B cell (primary cell): ENCODE data around the gene NAIF1. TPM values are rescaled to one million over a fixed set of nuclear protein-coding genes. Genes with fewer than 3 reads are reported as not detected.

Experiments used
- ATAC-seq: fragments of 200-7000 bp; cut with Tn5 transposase; one replicate; pipeline ENCODE4 v1.10.0; 2021; ENCODE audit warnings: low read depth, mild to moderate bottlenecking, moderate number of reproducible peaks, moderate library complexity
- CTCF ChIA-PET: fragments of 350-600 bp; sonication (Branson Sonifier 250); formaldehyde crosslinking; loops from one replicate; lab custom pipeline; 2021; ENCODE audit warnings: antibody characterized with exemption, inconsistent platforms; lab: Charles Lee
- POLR2A ChIA-PET: fragments of 350-600 bp; sonication (Branson Sonifier 250); formaldehyde crosslinking; loops from one replicate; lab custom pipeline; 2021; ENCODE audit warnings: antibody characterized with exemption; lab: Charles Lee
- DNase-seq: peaks from one replicate; pipeline ENCODE4 v3.0.0; 2013
- H2AFZ ChIP-seq: 2 replicates; pipeline ENCODE4 v1.6.1; 2012; ENCODE audit warnings: mild to moderate bottlenecking, low read depth, low read length; ENCODE audit not compliant: insufficient read depth, poor library complexity, severe bottlenecking
- H3K27ac ChIP-seq, 2 donors: 1 replicate in 1 of 2; 2 replicates in 1 of 2; pipeline ENCODE4 v1.5.1; 2012 to 2013; ENCODE audit warnings: low read length in 2 of 2, mild to moderate bottlenecking in 2 of 2, moderate library complexity in 1 of 2
- H3K27me3 ChIP-seq, 4 experiments: fragments of 200-600 bp in 1 of 4; sonication (generic) in 1 of 4; replicated peaks in 1 of 4; 1 replicate in 2 of 4; 2 replicates in 2 of 4; pipeline versions ENCODE4 v1.6.1 to v1.7.0; 2013 to 2016; ENCODE audit warnings: low read length in 3 of 4, mild to moderate bottlenecking in 2 of 4, mixed read lengths in 1 of 4, moderate library complexity in 1 of 4; ENCODE audit not compliant: insufficient read depth in 4 of 4, control insufficient read depth in 3 of 4; ENCODE audit errors: control extremely low read depth in 1 of 4
- H3K36me3 ChIP-seq, 2 experiments: replicated peaks in 1 of 2; 1 replicate in 1 of 2; 2 replicates in 1 of 2; pipeline versions ENCODE4 v1.6.1 to v1.7.1; 2013; ENCODE audit warnings: low read length in 1 of 2; ENCODE audit not compliant: insufficient read depth in 2 of 2, control insufficient read depth in 1 of 2; ENCODE audit errors: control extremely low read depth in 1 of 2, extremely low read depth in 1 of 2
- H3K4me1 ChIP-seq, 2 donors: fragments of 200-600 bp in 1 of 2; sonication (generic) in 1 of 2; 1 replicate in 1 of 2; 2 replicates in 1 of 2; pipeline versions ENCODE4 v1.5.1 to v1.6.1; 2013 to 2017; ENCODE audit warnings: low read length in 2 of 2; ENCODE audit not compliant: control insufficient read depth in 2 of 2, insufficient read depth in 2 of 2
- H3K4me2 ChIP-seq: replicated peaks from 2 replicates; pipeline ENCODE3; 2012; ENCODE audit warnings: mild to moderate bottlenecking, low read depth, low read length; ENCODE audit not compliant: poor library complexity, severe bottlenecking
- H3K4me3 ChIP-seq, 5 experiments: fragments of 200-600 bp in 1 of 5; sonication (generic) in 1 of 5; 1 replicate in 3 of 5; 2 replicates in 2 of 5; pipeline versions ENCODE4 v1.5.1 to v1.7.0; 2011 to 2016; ENCODE audit warnings: low read length in 4 of 5, mild to moderate bottlenecking in 4 of 5, low read depth in 2 of 5, control low read depth in 1 of 5, moderate library complexity in 1 of 5; ENCODE audit not compliant: insufficient read depth in 1 of 5; ENCODE audit errors: control extremely low read depth in 1 of 5, extremely low read depth in 1 of 5
- H3K79me2 ChIP-seq: fragments of 200-600 bp; sonication (generic); one replicate; pipeline ENCODE4 v1.6.0; 2016; ENCODE audit warnings: low read length; ENCODE audit not compliant: control insufficient read depth, insufficient read depth
- H3K9ac ChIP-seq: fragments of 200-600 bp; sonication (generic); 2 replicates; pipeline ENCODE4 v1.6.1; 2017; ENCODE audit warnings: mild to moderate bottlenecking, low read length, moderate library complexity
- H3K9me3 ChIP-seq, 3 donors: one replicate each; pipeline versions ENCODE4 v1.6.1 to v1.7.1; 2013; ENCODE audit warnings: low read length in 2 of 3; ENCODE audit not compliant: control insufficient read depth in 2 of 3, insufficient read depth in 1 of 3; ENCODE audit errors: control extremely low read depth in 1 of 3
- H4K20me1 ChIP-seq: 2 replicates; pipeline ENCODE4 v1.6.0; 2012; ENCODE audit warnings: mild to moderate bottlenecking, low read length; ENCODE audit not compliant: insufficient read depth, control insufficient read depth, poor library complexity, severe bottlenecking
- H3K27ac Mint-ChIP-seq: one replicate; pipeline ENCODE4 v1.8.0; 2021; ENCODE audit warnings: mixed read lengths
- H3K27me3 Mint-ChIP-seq: one replicate; pipeline ENCODE4 v1.8.0; 2021; ENCODE audit warnings: mixed read lengths
- H3K4me1 Mint-ChIP-seq: one replicate; pipeline ENCODE4 v1.8.0; 2021; ENCODE audit warnings: mixed read lengths
- H3K4me3 Mint-ChIP-seq: one replicate; pipeline ENCODE4 v1.8.0; 2021; ENCODE audit warnings: mixed read lengths
- H3K9me3 Mint-ChIP-seq: one replicate; pipeline ENCODE4 v1.8.0; 2022; ENCODE audit warnings: mixed read lengths; ENCODE audit not compliant: insufficient read depth
- EZH2 ChIP-seq: IDR thresholded peaks from 2 replicates; pipeline ENCODE4 v1.6.1; 2012; ENCODE audit warnings: borderline replicate concordance, low read depth, mild to moderate bottlenecking, moderate library complexity, low read length; ENCODE audit not compliant: insufficient read depth, poor library complexity, severe bottlenecking
- WGBS: methylation state at CpG from one replicate; pipeline ENCODE4 v1.1.5; 2013; ENCODE audit warnings: missing lambda C conversion rate; ENCODE audit not compliant: insufficient coverage; 5-methylcytosine and 5-hydroxymethylcytosine counted together
- intact Hi-C: fragments of 100-400 bp; cut with micrococcal nuclease; formaldehyde crosslinking; loops from one replicate; pipeline ENCODE4 v1.10.0; 2022
- polyA plus RNA-seq: library from polyadenylated mRNA; depleted of rRNA; stranded (reverse); fragments of >200 nt; gene quantifications from 2 replicates; pipeline ENCODE4 v1.2.3, GENCODE V29; 2012
- total RNA-seq, 2 donors: library from RNA; stranded (reverse); fragments of 120-200 nt in 1 of 2; gene quantifications; 1 replicate in 1 of 2; 2 replicates in 1 of 2; pipeline versions ENCODE4 v1.2.3 to v1.2.4, GENCODE V29; 2013 to 2022
- TF ChIP-seq, protein P1 (sequence below): fragments of 200-600 bp; IDR thresholded peaks from one replicate; pipeline ENCODE4 v1.8.0; 2022; ENCODE audit warnings: antibody characterized with exemption, mild to moderate bottlenecking

The NAIF1 gene
- total and polyA plus RNA-seq, 2 donors (not counting 1 experiment from before 2014, with no cell fraction given) = 11.4 to 16.6 TPM

DNA sequence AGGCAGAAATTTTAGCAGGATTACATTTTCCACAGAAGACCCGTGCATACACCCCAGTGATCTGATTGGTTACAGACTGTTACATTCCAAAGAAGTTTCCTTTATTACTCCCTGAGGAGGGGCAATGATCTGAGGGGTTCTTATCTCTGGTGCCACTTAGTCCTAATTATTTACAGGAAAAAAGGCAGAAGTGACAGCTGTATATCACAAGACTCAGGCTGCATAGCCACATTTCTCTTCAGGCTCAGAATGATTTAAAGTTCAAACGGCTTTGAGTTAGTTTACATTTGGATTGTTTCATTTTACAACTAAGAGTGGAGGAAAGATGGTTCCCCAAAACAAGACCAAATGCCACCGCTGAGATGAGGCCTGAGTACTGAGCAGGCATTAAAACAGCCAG is 17.3 kb downstream of the NAIF1 start:
- Mint-ChIP-seq H3K4me1 (peaks cover 1% of the 10 kb centered on the region), H3K4me3 (no peak overlapping the region), H3K27me3 (no peaks in the 10 kb centered on the region), H3K27ac (no peak overlapping the region), H3K9me3 (no peaks in the 10 kb centered on the region)
- H3K9me3 ChIP-seq = no peaks in the 10 kb centered on the region
- intact Hi-C loops = no loop called here
- CTCF ChIA-PET = interaction anchor here (0.7 to 2.8 kb wide), 4 partner anchors 14 to 1024 kb away, joined by 3 to 6 read pairs (median 6); no protein-coding TSS in a partner anchor
- no peak overlapping the region for H3K9ac ChIP-seq
- H4K20me1 ChIP-seq = no peaks in the 10 kb centered on the region
- no peaks in the 10 kb centered on the region for H3K36me3 ChIP-seq
- DNase-seq (no peak), ATAC-seq (no peak)
- WGBS = 70% methylated on average over 1 of the region's 3 CpGs
- H3K4me2 ChIP-seq = no peak overlapping the region
- no peak for TF ChIP-seq EZH2
- TF ChIP-seq, protein P1, sequence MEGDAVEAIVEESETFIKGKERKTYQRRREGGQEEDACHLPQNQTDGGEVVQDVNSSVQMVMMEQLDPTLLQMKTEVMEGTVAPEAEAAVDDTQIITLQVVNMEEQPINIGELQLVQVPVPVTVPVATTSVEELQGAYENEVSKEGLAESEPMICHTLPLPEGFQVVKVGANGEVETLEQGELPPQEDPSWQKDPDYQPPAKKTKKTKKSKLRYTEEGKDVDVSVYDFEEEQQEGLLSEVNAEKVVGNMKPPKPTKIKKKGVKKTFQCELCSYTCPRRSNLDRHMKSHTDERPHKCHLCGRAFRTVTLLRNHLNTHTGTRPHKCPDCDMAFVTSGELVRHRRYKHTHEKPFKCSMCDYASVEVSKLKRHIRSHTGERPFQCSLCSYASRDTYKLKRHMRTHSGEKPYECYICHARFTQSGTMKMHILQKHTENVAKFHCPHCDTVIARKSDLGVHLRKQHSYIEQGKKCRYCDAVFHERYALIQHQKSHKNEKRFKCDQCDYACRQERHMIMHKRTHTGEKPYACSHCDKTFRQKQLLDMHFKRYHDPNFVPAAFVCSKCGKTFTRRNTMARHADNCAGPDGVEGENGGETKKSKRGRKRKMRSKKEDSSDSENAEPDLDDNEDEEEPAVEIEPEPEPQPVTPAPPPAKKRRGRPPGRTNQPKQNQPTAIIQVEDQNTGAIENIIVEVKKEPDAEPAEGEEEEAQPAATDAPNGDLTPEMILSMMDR = no peak
- H3K4me1 ChIP-seq = no peaks in the 10 kb centered on the region
- H3K27ac ChIP-seq = no peak overlapping the region
- no peak overlapping the region for H3K4me3 ChIP-seq
- POLR2A ChIA-PET = interaction anchor here (0.7 kb wide), 2 partner anchors 45 to 57 kb away, joined by 3 read pairs; no protein-coding TSS in a partner anchor
- no peaks in the 10 kb centered on the region for H3K27me3 ChIP-seq
- no peak overlapping the region for H2AFZ ChIP-seq
- no peaks in the 10 kb centered on the region for H3K79me2 ChIP-seq

DNA sequence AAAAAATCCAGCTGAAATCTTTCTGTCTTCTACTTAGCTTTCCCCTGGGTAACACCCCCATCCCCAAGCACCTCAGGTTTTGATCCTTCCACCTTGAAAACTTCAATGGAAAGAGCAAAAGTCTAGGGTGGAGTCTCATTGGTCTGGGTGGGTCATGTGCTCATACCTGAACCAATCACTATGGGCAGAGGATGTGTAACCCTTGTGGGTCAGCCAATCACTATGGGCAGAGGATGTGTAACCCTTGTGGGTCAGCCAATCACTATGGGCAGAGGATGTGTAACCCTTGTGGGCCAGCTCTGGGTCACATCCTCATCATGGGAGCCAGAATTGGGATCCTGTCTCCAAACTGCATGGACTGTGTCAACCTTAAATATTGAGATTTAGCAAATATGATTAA is 18.5 kb downstream of the NAIF1 start:
- ChIA-PET POLR2A (interaction anchor here (0.5 kb wide), 1 partner anchor 12 kb away, joined by 3 read pairs; no protein-coding TSS in a partner anchor), CTCF (interaction anchor here (0.8 to 2.0 kb wide), 3 partner anchors 13 to 393 kb away, joined by 3 to 5 read pairs (median 3); no protein-coding TSS in a partner anchor)
- peak; percentile 24 for ATAC-seq
- intact Hi-C loops = no loop called here
- H3K9me3 Mint-ChIP-seq = no peaks in the 10 kb centered on the region
- Histone ChIP-seq H4K20me1 (no peaks in the 10 kb centered on the region), H3K79me2 (no peaks in the 10 kb centered on the region), H2AFZ (no peak overlapping the region), H3K36me3 (no peaks in the 10 kb centered on the region), H3K27ac (no peak overlapping the region), H3K9ac (no peak overlapping the region), H3K4me1 (no peaks in the 10 kb centered on the region), H3K9me3 (no peaks in the 10 kb centered on the region), H3K4me2 (no peak overlapping the region), H3K4me3 (no peak overlapping the region), H3K27me3 (no peaks in the 10 kb centered on the region)
- TF ChIP-seq, protein P1 = no peak
- TF ChIP-seq EZH2 = no peak
- no peak overlapping the region for H3K27ac Mint-ChIP-seq
- H3K4me1 Mint-ChIP-seq = no peaks in the 10 kb centered on the region
- no peaks in the 10 kb centered on the region for H3K27me3 Mint-ChIP-seq
- no peak overlapping the region for H3K4me3 Mint-ChIP-seq
- no peak for DNase-seq
